ENCODE data around the gene SPTBN1.

The SPTBN1 gene

DNA sequence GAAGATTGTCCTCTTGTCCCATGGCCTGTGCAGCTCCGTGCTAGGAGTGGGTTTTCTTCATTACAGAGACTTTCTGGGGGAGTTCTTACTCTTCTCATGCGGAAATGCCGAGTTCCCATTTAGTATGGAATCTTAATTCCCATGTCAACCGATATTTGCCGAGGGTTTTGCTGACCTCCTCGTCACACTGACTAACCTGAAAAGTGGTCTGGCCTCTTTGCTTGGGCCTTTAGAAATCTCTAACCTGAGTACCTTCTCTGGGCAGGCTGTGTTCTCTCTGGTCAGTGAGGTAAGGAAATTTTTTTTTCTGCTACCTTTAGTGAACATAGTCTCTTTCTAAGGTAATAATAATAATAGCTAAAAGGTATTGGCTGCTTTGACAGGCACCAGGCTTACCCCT lies 256.4 kb downstream of the SPTBN1 start:
- DNase-seq (ENCODE audit: low read depth): no peak
- no peak overlapping the region for H3K4me3 ChIP-seq (ENCODE audit: control insufficient read depth, low read depth, low read length)
- TF ChIP-seq, protein P1, sequence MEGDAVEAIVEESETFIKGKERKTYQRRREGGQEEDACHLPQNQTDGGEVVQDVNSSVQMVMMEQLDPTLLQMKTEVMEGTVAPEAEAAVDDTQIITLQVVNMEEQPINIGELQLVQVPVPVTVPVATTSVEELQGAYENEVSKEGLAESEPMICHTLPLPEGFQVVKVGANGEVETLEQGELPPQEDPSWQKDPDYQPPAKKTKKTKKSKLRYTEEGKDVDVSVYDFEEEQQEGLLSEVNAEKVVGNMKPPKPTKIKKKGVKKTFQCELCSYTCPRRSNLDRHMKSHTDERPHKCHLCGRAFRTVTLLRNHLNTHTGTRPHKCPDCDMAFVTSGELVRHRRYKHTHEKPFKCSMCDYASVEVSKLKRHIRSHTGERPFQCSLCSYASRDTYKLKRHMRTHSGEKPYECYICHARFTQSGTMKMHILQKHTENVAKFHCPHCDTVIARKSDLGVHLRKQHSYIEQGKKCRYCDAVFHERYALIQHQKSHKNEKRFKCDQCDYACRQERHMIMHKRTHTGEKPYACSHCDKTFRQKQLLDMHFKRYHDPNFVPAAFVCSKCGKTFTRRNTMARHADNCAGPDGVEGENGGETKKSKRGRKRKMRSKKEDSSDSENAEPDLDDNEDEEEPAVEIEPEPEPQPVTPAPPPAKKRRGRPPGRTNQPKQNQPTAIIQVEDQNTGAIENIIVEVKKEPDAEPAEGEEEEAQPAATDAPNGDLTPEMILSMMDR (IDR thresholded peaks at IDR 0.05; ENCODE audit: control insufficient read depth, insufficient read depth, low read depth, low read length, missing control alignments): no peak

DNA sequence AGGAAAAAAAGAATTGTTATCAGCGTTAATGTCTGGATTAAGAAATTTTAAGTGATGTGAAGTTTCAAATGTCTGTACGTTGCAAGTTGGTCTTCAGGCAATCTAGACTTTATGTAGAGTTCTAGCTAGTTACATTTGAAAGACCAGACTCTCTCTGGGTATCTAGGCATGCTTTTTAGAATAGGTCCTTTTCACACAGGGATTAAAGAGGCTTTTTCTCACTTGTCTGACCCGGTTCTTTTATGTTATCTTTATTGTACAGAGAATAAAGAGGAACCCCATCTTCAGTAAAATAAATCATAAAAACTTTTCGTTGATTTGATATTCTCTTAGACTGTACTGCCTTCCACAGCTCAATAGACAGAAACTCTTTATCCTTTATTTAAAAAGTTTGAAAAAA lies 258.9 kb downstream of the SPTBN1 start:
- TF ChIP-seq, protein P1 (IDR thresholded peaks at IDR 0.05; ENCODE audit: control insufficient read depth, insufficient read depth, low read depth, low read length, missing control alignments): no peak
- no peak for DNase-seq (ENCODE audit: low read depth)
- H3K4me3 ChIP-seq (ENCODE audit: control insufficient read depth, low read depth, low read length): no peak overlapping the region

DNA sequence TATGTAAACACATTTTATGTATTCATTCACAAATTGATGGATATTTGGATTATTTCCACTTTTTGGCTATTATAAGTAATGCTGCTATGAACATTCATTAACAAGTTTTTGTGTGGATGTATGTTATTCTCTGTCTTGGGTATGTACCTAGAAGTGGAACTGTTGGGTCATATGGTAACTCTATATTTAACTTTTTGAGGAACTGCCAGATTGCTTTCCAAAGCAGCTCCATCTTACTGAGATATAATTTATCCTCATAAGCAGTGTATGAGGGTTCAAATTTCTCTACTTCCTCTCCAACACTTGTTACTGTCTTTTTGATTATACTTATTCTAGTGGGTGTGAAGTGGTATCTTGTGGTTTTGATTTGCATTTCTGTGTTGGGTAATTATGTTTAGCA lies 260.2 kb downstream of the SPTBN1 start:
- TF ChIP-seq, protein P1 (IDR thresholded peaks at IDR 0.05; ENCODE audit: control insufficient read depth, insufficient read depth, low read depth, low read length, missing control alignments): no peak
- no peak overlapping the region for H3K4me3 ChIP-seq (ENCODE audit: control insufficient read depth, low read depth, low read length)
- DNase-seq (ENCODE audit: low read depth): no peak

DNA sequence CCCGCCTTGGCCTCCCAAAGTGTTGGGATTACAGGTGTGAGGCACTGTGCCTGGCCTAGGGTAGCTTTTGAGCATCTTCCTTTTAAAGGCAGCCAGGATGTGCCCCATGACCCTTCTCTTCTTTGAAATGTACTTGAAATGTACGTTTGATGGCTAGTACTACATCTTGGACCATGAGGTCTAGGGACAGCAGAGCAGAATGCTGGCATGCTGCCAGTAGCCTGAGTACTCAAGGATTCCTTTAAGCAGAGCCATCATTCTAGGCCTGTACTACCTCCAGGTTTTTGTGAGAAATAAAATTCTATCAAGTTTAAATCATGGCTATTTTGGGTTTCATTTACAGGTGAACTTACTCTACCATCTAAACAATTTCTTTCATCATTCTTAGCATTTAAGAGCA lies 264.4 kb downstream of the SPTBN1 start:
- no peak for DNase-seq (ENCODE audit: low read depth)
- H3K4me3 ChIP-seq (ENCODE audit: control insufficient read depth, low read depth, low read length): no peak overlapping the region
- TF ChIP-seq, protein P1 (IDR thresholded peaks at IDR 0.05; ENCODE audit: control insufficient read depth, insufficient read depth, low read depth, low read length, missing control alignments): no peak
